HG02571 (cell line): ENCODE measurements around the gene ELOVL6.
"Not testable (repeated sequence)": the region's sequence is repeated elsewhere in the genome, so short reads cannot be mapped to it uniquely, and the experiment has no call there.

Experiments
- ATAC-seq: cut with Tn5 transposase; IDR thresholded peaks from one replicate; pipeline ENCODE4 v1.9.1; 2021; ENCODE audit warnings: mild to moderate bottlenecking, moderate library complexity; ENCODE audit not compliant: unreplicated experiment

Gene ELOVL6

GRCh38 chr4:110039164-110039563, 159.3 kb downstream of the ELOVL6 start:
- ATAC-seq, result not testable (repeated sequence)

GRCh38 chr4:110034026-110034393, 164.4 kb downstream of the ELOVL6 start:
- peak; percentile 91 for ATAC-seq

GRCh38 chr4:110033355-110034025, 164.9 kb downstream of the ELOVL6 start:
- ATAC-seq, result no peak

- ATAC-seq, result no peak
Measured at GRCh38 chr4:110032603-110033002, 165.8 kb downstream of the ELOVL6 start.

- ATAC-seq, result no peak
Measured at GRCh38 chr4:110025718-110026117, 172.7 kb downstream of the ELOVL6 start.

GRCh38 chr4:110025056-110025455, 173.4 kb downstream of the ELOVL6 start:
- no peak for ATAC-seq

- no peak for ATAC-seq
Measured at GRCh38 chr4:110022457-110022856, 176.0 kb downstream of the ELOVL6 start.

- ATAC-seq, result no peak
Measured at GRCh38 chr4:110020646-110021443, 177.6 kb downstream of the ELOVL6 start.

GRCh38 chr4:110020139-110020538, 178.3 kb downstream of the ELOVL6 start:
- no peak for ATAC-seq

GRCh38 chr4:110019153-110019552, 179.3 kb downstream of the ELOVL6 start:
- ATAC-seq, result no peak

GRCh38 chr4:110014233-110014632, 184.2 kb downstream of the ELOVL6 start:
- ATAC-seq, result no peak

- ATAC-seq, result no peak
Measured at GRCh38 chr4:110012917-110013316, 185.5 kb downstream of the ELOVL6 start.

- no peak for ATAC-seq
Measured at GRCh38 chr4:110010797-110011196, 187.6 kb downstream of the ELOVL6 start.

- no peak for ATAC-seq
Measured at GRCh38 chr4:110009550-110009949, 188.9 kb downstream of the ELOVL6 start.

GRCh38 chr4:110008540-110008939, 189.9 kb downstream of the ELOVL6 start:
- no peak for ATAC-seq

- no peak for ATAC-seq
Measured at GRCh38 chr4:110007217-110007616, 191.2 kb downstream of the ELOVL6 start.

- ATAC-seq, result peak; percentile 76
Measured at GRCh38 chr4:110005461-110006056, 192.9 kb downstream of the ELOVL6 start.

GRCh38 chr4:110004556-110004955, 193.9 kb downstream of the ELOVL6 start:
- no peak for ATAC-seq

GRCh38 chr4:110003401-110004187, 194.8 kb downstream of the ELOVL6 start:
- ATAC-seq, result no peak

GRCh38 chr4:110002326-110002725, 196.1 kb downstream of the ELOVL6 start:
- ATAC-seq, result no peak

GRCh38 chr4:109999585-109999912, 198.9 kb downstream of the ELOVL6 start:
- ATAC-seq, result no peak
